ENCODE data around the gene MBD3L1. TPM values are rescaled to one million over a fixed set of nuclear protein-coding genes. Genes with fewer than 3 reads are reported as not detected.

MBD3L1 gene
- total and polyA plus RNA-seq, 10 of the 15 experiments (the other 5 are each of a cell fraction or from before 2014, with no cell fraction given) = not detected

DNA sequence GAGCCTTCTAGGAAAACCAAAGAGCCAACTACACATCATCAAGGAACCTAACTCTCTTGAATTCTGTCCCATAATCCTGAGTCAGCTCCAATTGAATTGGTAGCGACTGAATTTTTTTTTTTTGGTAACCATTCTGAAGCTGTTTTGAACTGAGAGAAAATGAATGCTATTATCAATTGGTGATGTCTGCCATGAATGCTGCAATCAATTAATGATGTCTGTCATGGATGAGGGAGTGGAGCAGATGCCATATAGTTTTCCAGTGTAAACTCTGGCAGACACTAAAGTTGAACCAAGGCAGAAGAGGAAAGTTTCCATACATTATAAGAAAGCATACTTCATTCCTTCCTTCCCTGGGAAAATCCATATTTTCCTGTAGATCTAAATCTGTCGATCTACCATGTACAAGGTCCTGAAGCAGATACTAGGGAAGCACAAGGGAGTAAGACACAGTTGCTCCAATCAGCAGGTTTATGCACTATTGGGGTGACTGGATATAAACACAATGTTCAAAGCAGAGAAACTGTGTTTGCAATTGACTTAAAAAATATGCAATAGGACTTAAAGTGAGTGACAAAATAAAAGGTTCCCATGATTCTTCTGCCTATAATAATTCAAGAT, 48.8 kb downstream of the MBD3L1 start (continued):
- TF ChIP-seq EP300 (IDR thresholded peaks at IDR 0.05; ENCODE audit: borderline replicate concordance in 1 of 2, control insufficient read depth in 1 of 2, low read depth in 2 of 2, low read length in 2 of 2) (no peak), NR2C1 (IDR thresholded peaks at IDR 0.05) (no peak), SREBF1 (IDR thresholded peaks at IDR 0.05; ENCODE audit: low read length) (no peak), HDGF (IDR thresholded peaks at IDR 0.05) (no peak), SPI1 (IDR thresholded peaks at IDR 0.05; ENCODE audit: borderline replicate concordance, insufficient read depth, low read depth, low read length) (no peak), SUPT20H (IDR thresholded peaks at IDR 0.05; ENCODE audit: borderline replicate concordance, control insufficient read depth, low read depth, low read length) (no peak), RFX5 (IDR thresholded peaks at IDR 0.05; ENCODE audit: low read depth, low read length) (no peak)
- TF ChIP-seq, protein P1, sequence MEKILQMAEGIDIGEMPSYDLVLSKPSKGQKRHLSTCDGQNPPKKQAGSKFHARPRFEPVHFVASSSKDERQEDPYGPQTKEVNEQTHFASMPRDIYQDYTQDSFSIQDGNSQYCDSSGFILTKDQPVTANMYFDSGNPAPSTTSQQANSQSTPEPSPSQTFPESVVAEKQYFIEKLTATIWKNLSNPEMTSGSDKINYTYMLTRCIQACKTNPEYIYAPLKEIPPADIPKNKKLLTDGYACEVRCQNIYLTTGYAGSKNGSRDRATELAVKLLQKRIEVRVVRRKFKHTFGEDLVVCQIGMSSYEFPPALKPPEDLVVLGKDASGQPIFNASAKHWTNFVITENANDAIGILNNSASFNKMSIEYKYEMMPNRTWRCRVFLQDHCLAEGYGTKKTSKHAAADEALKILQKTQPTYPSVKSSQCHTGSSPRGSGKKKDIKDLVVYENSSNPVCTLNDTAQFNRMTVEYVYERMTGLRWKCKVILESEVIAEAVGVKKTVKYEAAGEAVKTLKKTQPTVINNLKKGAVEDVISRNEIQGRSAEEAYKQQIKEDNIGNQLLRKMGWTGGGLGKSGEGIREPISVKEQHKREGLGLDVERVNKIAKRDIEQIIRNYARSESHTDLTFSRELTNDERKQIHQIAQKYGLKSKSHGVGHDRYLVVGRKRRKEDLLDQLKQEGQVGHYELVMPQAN (conservative IDR thresholded peaks at IDR 0.05) = no peak

DNA sequence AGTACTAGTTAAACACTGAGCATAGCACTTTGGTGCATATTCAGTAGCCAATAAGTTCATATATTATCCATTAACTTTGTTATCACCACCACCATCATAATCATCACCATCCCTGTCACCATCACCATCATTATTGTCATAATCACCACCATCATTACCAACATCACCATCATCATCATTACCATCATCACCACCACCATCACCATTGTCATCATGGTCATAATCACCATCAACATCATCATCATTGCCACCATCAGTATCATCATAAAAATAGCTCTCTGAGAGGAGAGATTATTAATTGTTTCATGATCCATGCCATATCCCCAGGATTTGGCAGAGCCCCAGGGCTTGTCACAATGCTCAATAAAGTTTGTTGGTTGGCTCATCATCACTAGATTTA, 49.3 kb downstream of the MBD3L1 start:
- no peaks in the 10 kb centered on the region for H3K27me3 ChIP-seq (replicated peaks in 1 of 2; ENCODE audit: control insufficient read depth in 2 of 2, insufficient read depth in 2 of 2, low read length in 1 of 2)
- no peaks in the 10 kb centered on the region for H3K4me1 ChIP-seq (ENCODE audit: control insufficient read depth, insufficient read depth, low read length)
- FAIRE-seq (no peak), ATAC-seq (no peak), DNase-seq (ENCODE audit: low read depth, low spot score) (no peak)
- in situ Hi-C loops (cut with MboI) = no loop called here
- H3K27ac ChIP-seq (ENCODE audit: control insufficient read depth, insufficient read depth) = no peak overlapping the region
- SMC1A ChIA-PET (ENCODE audit: uncharacterized antibody, unreplicated experiment) = no interaction called here
- RAD21 ChIA-PET (ENCODE audit: unreplicated experiment) = no interaction called here
- POLR2A ChIA-PET = no interaction called here
- CTCF ChIA-PET = no interaction called here
- H2AFZ ChIP-seq (ENCODE audit: control insufficient read depth, low read depth, low read length) = no peak overlapping the region
- no peaks in the 10 kb centered on the region for H4K20me1 ChIP-seq (ENCODE audit: control insufficient read depth, insufficient read depth)
- H3K36me3 ChIP-seq (ENCODE audit: control insufficient read depth in 2 of 2, insufficient read depth in 2 of 2, low read length in 1 of 2) = no peaks in the 10 kb centered on the region
- intact Hi-C loops (cut with micrococcal nuclease; ENCODE audit: unreplicated experiment) = no loop called here
- H3K9ac ChIP-seq (ENCODE audit: control insufficient read depth, insufficient read depth, low read length) = no peak overlapping the region
- no peaks in the 10 kb centered on the region for H3K79me2 ChIP-seq (ENCODE audit: control insufficient read depth, insufficient read depth, low read length)
- no TSS peak for BruUV-seq (replicated peaks)
- H3K9me3 ChIP-seq (replicated peaks; ENCODE audit: control insufficient read depth, insufficient read depth, low read length) = no peaks in the 10 kb centered on the region; the same call in 2 of the 3 replicates
- H3K4me3 ChIP-seq = no peak overlapping the region
- H3K4me2 ChIP-seq (ENCODE audit: control insufficient read depth, insufficient read depth) = no peak overlapping the region
- TF ChIP-seq JUND (IDR thresholded peaks at IDR 0.05; ENCODE audit: low read depth, low read length) = no peak
- TF ChIP-seq PAX5 (IDR thresholded peaks at IDR 0.05; ENCODE audit: borderline replicate concordance, low read depth, low read length) = no peak
- TF ChIP-seq CEBPB (IDR thresholded peaks at IDR 0.05; ENCODE audit: borderline replicate concordance in 1 of 2, low read depth in 2 of 2, low read length in 2 of 2) = no peak
- TF ChIP-seq EZH2 (IDR thresholded peaks at IDR 0.05; ENCODE audit: borderline replicate concordance, control insufficient read depth, low read depth, low read length) = no peak
- TF ChIP-seq PML (IDR thresholded peaks at IDR 0.05; ENCODE audit: low read length) = no peak
- no peak for TF ChIP-seq SPI1 (IDR thresholded peaks at IDR 0.05; ENCODE audit: borderline replicate concordance, insufficient read depth, low read depth, low read length)
- no peak for TF ChIP-seq NFIC (IDR thresholded peaks at IDR 0.05; ENCODE audit: low read depth, low read length)
- no peak for TF ChIP-seq HDAC6 (IDR thresholded peaks at IDR 0.05; ENCODE audit: unreplicated experiment)
- TF ChIP-seq, protein P2, sequence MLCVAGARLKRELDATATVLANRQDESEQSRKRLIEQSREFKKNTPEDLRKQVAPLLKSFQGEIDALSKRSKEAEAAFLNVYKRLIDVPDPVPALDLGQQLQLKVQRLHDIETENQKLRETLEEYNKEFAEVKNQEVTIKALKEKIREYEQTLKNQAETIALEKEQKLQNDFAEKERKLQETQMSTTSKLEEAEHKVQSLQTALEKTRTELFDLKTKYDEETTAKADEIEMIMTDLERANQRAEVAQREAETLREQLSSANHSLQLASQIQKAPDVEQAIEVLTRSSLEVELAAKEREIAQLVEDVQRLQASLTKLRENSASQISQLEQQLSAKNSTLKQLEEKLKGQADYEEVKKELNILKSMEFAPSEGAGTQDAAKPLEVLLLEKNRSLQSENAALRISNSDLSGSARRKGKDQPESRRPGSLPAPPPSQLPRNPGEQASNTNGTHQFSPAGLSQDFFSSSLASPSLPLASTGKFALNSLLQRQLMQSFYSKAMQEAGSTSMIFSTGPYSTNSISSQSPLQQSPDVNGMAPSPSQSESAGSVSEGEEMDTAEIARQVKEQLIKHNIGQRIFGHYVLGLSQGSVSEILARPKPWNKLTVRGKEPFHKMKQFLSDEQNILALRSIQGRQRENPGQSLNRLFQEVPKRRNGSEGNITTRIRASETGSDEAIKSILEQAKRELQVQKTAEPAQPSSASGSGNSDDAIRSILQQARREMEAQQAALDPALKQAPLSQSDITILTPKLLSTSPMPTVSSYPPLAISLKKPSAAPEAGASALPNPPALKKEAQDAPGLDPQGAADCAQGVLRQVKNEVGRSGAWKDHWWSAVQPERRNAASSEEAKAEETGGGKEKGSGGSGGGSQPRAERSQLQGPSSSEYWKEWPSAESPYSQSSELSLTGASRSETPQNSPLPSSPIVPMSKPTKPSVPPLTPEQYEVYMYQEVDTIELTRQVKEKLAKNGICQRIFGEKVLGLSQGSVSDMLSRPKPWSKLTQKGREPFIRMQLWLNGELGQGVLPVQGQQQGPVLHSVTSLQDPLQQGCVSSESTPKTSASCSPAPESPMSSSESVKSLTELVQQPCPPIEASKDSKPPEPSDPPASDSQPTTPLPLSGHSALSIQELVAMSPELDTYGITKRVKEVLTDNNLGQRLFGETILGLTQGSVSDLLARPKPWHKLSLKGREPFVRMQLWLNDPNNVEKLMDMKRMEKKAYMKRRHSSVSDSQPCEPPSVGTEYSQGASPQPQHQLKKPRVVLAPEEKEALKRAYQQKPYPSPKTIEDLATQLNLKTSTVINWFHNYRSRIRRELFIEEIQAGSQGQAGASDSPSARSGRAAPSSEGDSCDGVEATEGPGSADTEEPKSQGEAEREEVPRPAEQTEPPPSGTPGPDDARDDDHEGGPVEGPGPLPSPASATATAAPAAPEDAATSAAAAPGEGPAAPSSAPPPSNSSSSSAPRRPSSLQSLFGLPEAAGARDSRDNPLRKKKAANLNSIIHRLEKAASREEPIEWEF (IDR thresholded peaks at IDR 0.05; ENCODE audit: insufficient replicate concordance, low read depth, low read length) = no peak
- no peak for TF ChIP-seq EED (IDR thresholded peaks at IDR 0.05; ENCODE audit: low read depth)

Data from GM12878 (cell line).